T-helper 1 cell treated with Interleukin-12 subunit alpha and Interleukin-12 subunit beta and Interleukin-4 antibody, amounts not matched to agents 30 μg/mL and 1 μg/mL, for 36 hours (primary cell): ENCODE results near the gene MSI2.

Experiments used
- H3K27ac Mint-ChIP-seq: one replicate; pipeline ENCODE4 v1.8.0; 2021; ENCODE audit warnings: mild to moderate bottlenecking, mixed read lengths
- H3K27me3 Mint-ChIP-seq: one replicate; pipeline ENCODE4 v1.8.0; 2021; ENCODE audit warnings: low read depth, mixed read lengths
- H3K36me3 Mint-ChIP-seq: one replicate; pipeline ENCODE4 v1.8.0; 2021; ENCODE audit warnings: low read depth, mixed read lengths
- H3K4me1 Mint-ChIP-seq: one replicate; pipeline ENCODE4 v1.8.0; 2021; ENCODE audit warnings: low read depth, mixed read lengths
- H3K4me3 Mint-ChIP-seq: one replicate; pipeline ENCODE4 v1.8.0; 2021; ENCODE audit warnings: mild to moderate bottlenecking, moderate library complexity, mixed read lengths
- H3K9me3 Mint-ChIP-seq: one replicate; pipeline ENCODE4 v1.8.0; 2021; ENCODE audit warnings: mixed read lengths

Gene MSI2

DNA sequence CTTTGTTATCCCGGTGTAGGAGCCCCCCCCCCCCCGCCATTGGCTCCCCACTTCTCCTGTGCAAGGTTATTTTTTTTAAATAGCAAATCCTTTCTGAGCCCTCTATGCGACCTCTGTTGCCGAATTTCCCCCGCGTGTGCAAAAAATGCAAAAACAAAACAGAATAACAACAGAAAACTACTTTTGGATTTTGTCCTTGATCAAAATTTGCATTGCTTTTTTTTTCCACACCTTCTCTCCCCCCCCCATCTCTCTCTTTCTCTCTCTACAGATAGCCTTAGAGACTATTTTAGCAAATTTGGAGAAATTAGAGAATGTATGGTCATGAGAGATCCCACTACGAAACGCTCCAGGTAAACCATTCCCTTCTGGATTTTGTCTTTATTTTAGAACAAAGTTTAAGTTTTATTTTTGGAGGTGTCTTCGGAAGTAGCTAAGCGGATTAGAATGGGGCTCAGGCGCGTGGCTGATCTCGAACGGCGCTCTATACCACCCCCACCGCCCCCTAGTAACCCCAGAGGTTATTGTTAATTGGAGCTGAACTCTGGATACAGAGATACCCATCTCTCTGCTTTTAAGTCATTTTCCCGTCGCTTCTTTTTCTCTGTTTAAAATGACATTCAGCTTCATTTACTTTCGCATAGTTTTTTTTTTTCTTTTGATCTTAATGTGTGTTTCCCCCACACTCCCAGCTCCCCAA, 1.0 kb downstream of the MSI2 start:
- Mint-ChIP-seq H3K36me3 (peaks cover 36% of the 10 kb centered on the region), H3K4me3 (peak overlapping the region; percentile 99), H3K9me3 (no peaks in the 10 kb centered on the region), H3K27me3 (peaks cover 11% of the 10 kb centered on the region), H3K27ac (peak overlapping the region; percentile 96), H3K4me1 (peaks cover 52% of the 10 kb centered on the region)

DNA sequence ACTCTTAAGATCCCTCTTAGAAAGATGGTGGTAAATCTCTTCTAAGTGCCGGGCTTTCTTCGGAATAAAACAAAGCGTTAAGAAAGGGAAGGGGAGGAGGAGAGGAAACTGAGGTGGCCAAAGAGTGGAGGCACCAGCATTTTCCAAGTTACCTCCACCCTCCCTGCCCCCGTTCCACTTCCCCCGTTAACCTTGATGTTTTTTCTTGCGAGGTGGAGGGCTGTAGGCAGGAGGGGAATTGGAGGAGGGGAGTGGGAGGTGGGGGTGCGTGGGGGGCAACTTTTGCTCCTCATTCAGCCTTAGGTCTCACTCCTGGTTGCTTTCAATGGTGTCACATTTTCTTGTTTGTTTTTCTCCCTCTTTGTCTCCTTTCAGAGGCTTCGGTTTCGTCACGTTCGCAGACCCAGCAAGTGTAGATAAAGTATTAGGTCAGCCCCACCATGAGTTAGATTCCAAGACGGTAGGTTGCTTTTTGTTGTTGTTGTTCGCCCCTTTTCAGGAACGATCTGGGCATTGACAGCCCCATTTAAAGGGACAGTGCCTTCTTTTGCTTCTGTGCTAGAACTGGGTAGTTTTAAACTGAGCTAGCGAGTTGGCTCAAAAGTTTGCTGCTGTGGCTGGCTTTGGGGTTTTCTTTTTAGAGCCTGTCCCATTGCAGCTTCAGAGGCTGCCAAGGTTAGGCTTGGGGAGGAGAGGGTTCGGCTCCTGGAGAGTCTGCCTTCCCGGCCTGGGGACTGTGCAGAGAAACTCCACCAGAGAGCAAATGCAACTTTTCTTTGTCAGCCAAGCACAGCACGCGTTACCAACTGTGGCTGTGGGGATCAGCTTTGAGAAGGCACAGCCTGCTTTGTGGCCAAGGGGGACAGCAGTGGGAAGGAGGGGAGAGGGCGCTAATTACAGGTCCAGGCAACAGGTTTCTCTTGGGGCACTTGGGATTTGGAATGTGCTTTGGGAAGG, 1.9 kb downstream of the MSI2 start:
- peaks cover 45% of the 10 kb centered on the region for H3K36me3 Mint-ChIP-seq
- H3K4me3 Mint-ChIP-seq, result peak overlapping the region; percentile 99
- peaks cover 61% of the 10 kb centered on the region for H3K4me1 Mint-ChIP-seq
- H3K9me3 Mint-ChIP-seq, result no peaks in the 10 kb centered on the region
- H3K27me3 Mint-ChIP-seq, result peaks cover 6% of the 10 kb centered on the region
- peak overlapping the region; percentile 96 for H3K27ac Mint-ChIP-seq

DNA sequence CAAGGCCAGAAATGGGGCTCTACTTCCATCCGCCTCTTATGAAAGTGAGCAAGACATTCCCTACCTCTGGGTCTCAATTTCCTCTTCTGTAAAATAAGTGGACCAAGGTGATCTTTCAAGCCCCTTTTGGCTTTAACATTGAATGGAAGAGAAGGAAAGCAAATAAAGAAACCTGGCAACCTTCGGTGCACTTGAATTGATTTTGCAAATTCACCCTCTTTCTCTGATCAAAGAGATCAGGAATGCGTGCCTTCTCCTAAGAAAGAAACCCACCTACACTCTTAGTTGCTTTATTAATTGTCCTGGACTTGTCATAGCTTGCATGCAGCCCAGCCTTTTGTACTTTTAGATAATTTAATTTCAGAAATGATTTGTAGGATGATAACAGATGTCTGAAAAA, 3.0 kb downstream of the MSI2 start:
- Mint-ChIP-seq H3K4me3 (peak overlapping the region; percentile 99), H3K9me3 (no peaks in the 10 kb centered on the region), H3K27ac (no peak overlapping the region), H3K4me1 (peaks cover 60% of the 10 kb centered on the region), H3K36me3 (peaks cover 55% of the 10 kb centered on the region), H3K27me3 (no peaks in the 10 kb centered on the region)

DNA sequence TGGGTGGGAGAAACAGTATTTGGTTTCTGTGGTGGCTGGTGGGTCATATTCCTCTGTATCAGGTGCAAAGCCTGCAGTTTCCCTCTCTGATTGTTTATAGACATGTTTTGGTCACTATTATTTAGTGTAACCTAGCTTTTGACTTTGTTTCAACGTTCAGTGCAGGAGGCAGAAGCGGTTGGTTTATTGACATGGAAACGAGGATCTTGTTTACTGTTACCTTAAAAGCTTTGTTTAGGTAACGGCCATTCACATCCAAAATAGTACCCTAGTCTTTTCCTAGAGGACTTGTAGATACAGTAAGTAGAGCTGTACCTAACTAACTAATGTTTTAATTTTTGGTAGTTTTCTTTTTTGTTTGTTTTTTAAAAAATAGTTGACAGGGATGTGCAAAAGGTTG, 3.5 kb downstream of the MSI2 start:
- Mint-ChIP-seq H3K36me3 (peaks cover 58% of the 10 kb centered on the region), H3K27ac (no peak overlapping the region), H3K4me3 (peak overlapping the region; percentile 11), H3K27me3 (no peaks in the 10 kb centered on the region), H3K9me3 (no peaks in the 10 kb centered on the region), H3K4me1 (peaks cover 60% of the 10 kb centered on the region)

DNA sequence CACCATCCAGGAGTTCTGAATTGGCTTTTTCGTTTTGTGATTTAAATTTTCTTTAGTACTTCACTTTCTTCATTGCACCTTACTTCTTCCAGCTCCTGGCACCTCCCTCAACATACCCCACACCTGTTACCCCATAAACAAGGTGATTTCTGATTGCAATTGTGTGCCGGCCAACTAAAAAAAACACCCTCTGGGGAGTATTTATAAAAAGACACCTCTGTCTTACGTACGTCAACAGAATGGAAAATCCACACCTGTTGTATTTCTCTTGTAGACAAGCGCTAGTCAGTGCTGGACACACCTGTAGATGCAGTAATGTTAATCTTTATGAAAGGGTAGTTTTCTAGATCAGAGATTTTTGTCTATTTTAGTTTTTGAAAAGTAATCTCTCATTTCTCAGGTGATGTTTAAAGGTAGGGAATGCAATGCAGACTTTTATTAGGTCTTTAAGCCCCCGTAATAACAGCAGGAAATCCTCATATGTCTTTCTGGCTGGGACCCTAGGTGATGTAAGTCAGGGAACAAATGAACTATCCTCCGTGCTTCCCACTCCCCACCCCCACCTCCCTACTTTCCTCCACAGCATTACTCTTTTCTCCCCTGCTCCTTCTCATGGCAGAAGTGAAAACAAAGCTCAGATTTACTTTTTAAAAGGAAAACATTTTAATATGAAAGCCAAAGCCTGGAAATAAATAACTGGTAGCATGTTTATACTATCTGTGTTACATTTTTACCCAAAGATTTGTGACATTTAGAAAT, 4.2 kb downstream of the MSI2 start:
- peaks cover 53% of the 10 kb centered on the region for H3K4me1 Mint-ChIP-seq
- H3K4me3 Mint-ChIP-seq, result peak overlapping the region; percentile 46
- H3K27ac Mint-ChIP-seq, result no peak overlapping the region
- no peaks in the 10 kb centered on the region for H3K9me3 Mint-ChIP-seq
- H3K36me3 Mint-ChIP-seq, result peaks cover 64% of the 10 kb centered on the region
- no peaks in the 10 kb centered on the region for H3K27me3 Mint-ChIP-seq

DNA sequence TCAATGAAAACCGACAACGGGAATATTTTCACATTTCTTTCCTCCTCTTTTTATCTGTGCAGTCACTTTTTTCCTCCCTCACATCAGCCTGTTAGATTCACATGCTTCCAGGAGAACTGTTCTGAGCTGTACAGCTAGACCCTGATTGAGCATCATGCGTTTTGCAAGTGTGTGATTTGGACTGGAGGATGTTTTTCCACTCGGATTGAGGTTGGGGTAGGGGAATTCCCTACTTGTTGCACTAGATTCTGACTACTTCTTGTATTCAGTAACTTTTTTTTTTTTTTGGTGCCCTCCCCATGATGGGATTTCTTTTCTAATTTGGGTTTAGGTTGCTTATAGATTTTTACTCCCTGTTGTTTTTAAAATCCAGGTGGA, 4.8 kb downstream of the MSI2 start:
- Mint-ChIP-seq H3K4me1 (peaks cover 50% of the 10 kb centered on the region), H3K27ac (no peak overlapping the region), H3K4me3 (peak overlapping the region; percentile 46), H3K36me3 (peaks cover 68% of the 10 kb centered on the region), H3K27me3 (no peaks in the 10 kb centered on the region), H3K9me3 (no peaks in the 10 kb centered on the region)

DNA sequence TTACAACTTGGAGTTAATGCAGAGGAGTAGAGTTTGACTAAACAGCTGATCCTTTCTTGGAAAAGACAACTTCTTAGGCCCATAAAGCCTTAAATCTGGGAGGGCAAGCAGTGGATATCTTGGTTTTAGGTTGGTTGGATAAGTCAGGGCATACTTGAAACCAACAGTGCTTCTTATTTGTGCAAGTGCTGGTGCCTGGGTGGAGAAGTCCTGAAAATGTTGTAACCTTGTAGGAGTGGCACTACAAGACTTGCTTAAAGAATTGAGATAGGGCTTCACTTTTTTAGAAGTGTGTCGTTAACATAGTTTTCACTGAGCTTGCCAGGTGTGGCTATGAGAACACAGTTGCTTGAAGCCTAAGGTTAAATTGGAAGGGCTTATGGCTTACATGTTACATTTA, 6.2 kb downstream of the MSI2 start:
- Mint-ChIP-seq H3K27ac (no peak overlapping the region), H3K4me1 (peaks cover 53% of the 10 kb centered on the region), H3K27me3 (no peaks in the 10 kb centered on the region), H3K36me3 (peaks cover 77% of the 10 kb centered on the region), H3K4me3 (no peak overlapping the region), H3K9me3 (no peaks in the 10 kb centered on the region)

DNA sequence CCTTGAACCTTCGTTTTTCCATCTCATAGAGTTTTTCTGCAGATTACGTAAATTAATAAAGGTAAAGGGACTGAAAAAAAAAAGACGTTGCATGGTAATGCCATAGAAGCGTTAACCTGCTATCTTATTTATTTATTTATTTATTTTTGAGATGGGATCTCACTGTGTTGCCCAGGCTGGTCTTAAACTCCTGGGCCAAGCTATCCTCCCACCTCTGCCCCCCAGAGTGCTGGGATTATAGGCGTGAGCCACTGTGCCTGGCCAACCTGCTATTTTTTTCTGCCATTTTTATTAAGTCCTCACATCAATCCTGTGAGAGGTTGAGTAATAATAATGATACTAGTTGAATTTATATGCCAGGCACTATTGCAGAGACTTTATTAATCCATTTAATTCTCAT, 7.9 kb downstream of the MSI2 start:
- no peak overlapping the region for H3K27ac Mint-ChIP-seq
- peaks cover 50% of the 10 kb centered on the region for H3K4me1 Mint-ChIP-seq
- H3K27me3 Mint-ChIP-seq, result no peaks in the 10 kb centered on the region
- H3K36me3 Mint-ChIP-seq, result peaks cover 75% of the 10 kb centered on the region
- H3K9me3 Mint-ChIP-seq, result no peaks in the 10 kb centered on the region
- no peak overlapping the region for H3K4me3 Mint-ChIP-seq

DNA sequence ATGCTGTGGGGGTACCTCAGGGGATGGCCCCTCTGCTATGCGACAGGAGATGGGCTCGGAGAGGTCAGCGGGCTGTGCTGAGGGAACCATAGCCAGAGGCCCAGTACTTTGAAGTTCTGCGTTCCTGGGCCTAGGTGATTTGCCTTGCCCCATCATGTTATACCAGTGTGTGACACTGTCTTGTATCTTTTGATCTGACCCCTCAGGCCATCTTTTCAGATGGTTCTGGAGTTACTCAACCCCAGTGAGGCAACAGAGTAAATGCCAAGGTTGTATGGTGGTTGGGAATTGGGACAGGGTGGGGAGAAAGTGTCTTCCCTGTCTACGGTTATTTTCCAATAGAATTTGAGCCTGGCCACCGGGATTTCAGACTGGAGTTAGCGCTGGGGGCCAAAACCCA, 8.5 kb downstream of the MSI2 start:
- H3K36me3 Mint-ChIP-seq, result peaks cover 77% of the 10 kb centered on the region
- no peaks in the 10 kb centered on the region for H3K27me3 Mint-ChIP-seq
- H3K4me3 Mint-ChIP-seq, result no peak overlapping the region
- H3K4me1 Mint-ChIP-seq, result peaks cover 49% of the 10 kb centered on the region
- H3K27ac Mint-ChIP-seq, result no peak overlapping the region
- H3K9me3 Mint-ChIP-seq, result no peaks in the 10 kb centered on the region

DNA sequence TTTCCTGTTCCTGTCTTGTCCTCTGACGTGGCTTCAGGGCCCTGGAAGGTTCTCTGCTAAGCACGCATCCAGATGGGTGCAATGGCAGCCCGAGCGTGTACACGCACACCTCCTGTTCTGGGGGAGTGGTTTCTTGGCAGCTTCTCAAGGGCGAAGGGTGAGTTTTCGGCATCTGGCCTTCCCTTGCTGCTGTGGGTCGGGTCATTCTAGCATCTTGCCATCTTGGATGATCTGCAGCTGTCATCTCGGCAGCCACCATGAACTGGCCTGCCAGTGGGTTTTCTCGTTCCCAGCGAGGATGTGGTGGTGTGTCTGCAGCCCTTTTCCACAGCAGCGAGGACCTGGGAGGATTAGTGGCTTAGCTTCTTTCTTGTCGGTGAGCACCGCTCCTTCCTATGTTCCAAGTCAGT, 10.6 kb downstream of the MSI2 start:
- H3K36me3 Mint-ChIP-seq, result peaks cover 75% of the 10 kb centered on the region
- H3K4me3 Mint-ChIP-seq, result no peak overlapping the region
- peaks cover 46% of the 10 kb centered on the region for H3K4me1 Mint-ChIP-seq
- no peak overlapping the region for H3K27ac Mint-ChIP-seq
- H3K9me3 Mint-ChIP-seq, result no peaks in the 10 kb centered on the region
- no peaks in the 10 kb centered on the region for H3K27me3 Mint-ChIP-seq

DNA sequence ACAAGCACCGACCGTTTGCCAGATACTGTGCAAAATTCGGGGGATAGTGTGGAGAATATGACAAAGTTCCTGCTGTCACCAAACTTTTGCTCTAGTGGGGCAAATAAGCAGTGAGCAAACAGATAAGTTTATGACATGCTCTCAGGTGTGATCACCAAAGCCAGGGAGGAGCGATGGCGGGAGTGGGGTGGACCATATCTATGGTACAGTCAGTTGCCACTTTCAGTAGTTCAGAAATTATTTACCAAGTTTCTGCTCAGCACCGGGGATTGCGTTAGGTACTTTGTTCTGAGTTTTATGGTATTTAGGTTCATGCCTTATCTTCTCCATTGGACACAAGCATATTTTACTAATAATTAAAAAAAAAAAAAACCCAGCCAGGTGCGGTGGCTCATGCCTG, 11.9 kb downstream of the MSI2 start:
- peaks cover 40% of the 10 kb centered on the region for H3K4me1 Mint-ChIP-seq
- no peaks in the 10 kb centered on the region for H3K27me3 Mint-ChIP-seq
- peaks cover 68% of the 10 kb centered on the region for H3K36me3 Mint-ChIP-seq
- H3K9me3 Mint-ChIP-seq, result no peaks in the 10 kb centered on the region
- H3K27ac Mint-ChIP-seq, result no peak overlapping the region
- H3K4me3 Mint-ChIP-seq, result no peak overlapping the region

DNA sequence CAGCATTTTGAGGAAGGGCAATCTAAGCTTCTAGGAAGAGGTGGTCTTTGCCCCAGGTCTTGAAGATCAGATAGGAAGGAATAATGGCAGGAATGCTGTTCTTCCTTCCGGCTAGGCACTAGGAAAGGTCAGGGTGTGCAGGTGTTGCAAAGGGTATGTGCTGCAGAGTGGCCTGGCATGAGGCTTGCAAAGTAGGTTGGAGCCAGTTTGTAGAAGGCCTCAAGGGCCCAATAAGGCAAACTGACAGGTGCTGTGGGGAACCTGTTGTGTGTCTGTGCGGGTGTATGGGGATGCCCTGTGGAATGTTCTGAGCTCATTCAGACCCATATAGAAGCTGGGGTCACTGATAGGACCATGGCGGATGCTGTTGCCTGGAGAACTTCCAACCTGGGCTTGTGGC, 12.7 kb downstream of the MSI2 start:
- H3K27ac Mint-ChIP-seq, result no peak overlapping the region
- peaks cover 36% of the 10 kb centered on the region for H3K4me1 Mint-ChIP-seq
- H3K36me3 Mint-ChIP-seq, result peaks cover 65% of the 10 kb centered on the region
- no peaks in the 10 kb centered on the region for H3K27me3 Mint-ChIP-seq
- no peaks in the 10 kb centered on the region for H3K9me3 Mint-ChIP-seq
- H3K4me3 Mint-ChIP-seq, result no peak overlapping the region

DNA sequence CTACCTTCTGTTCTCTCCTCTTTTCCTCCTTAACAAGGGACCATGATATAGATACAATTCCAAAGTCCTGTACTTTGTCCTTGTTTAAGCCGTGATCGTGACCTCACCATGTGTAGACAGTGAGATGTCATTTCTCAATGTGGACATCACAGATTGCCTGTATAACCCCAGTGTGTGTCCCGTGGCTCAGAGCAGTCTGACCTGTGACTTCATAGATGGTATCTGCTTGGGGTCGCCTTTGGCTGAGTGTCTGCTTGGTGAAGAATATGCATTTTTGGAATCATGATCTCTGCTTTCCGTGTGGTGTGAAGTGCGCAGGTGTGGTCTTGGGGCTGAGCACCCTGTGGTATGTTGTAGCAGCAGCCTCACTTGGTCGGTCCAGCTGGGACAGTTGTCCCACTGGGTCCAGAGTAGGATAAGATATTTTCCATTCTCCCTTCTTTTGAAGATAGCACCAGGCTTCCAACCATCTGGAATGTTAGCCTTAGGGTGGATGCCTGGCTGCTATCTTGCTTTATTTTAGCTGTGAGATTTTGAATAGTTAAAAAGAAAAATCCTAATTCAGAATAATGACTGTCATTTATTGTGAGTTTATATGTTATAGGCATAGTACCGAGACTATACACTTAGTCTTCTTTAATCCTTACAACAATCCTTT, 13.4 kb downstream of the MSI2 start:
- Mint-ChIP-seq H3K27me3 (no peaks in the 10 kb centered on the region), H3K9me3 (no peaks in the 10 kb centered on the region), H3K4me1 (peaks cover 39% of the 10 kb centered on the region), H3K27ac (no peak overlapping the region), H3K4me3 (no peak overlapping the region), H3K36me3 (peaks cover 66% of the 10 kb centered on the region)

DNA sequence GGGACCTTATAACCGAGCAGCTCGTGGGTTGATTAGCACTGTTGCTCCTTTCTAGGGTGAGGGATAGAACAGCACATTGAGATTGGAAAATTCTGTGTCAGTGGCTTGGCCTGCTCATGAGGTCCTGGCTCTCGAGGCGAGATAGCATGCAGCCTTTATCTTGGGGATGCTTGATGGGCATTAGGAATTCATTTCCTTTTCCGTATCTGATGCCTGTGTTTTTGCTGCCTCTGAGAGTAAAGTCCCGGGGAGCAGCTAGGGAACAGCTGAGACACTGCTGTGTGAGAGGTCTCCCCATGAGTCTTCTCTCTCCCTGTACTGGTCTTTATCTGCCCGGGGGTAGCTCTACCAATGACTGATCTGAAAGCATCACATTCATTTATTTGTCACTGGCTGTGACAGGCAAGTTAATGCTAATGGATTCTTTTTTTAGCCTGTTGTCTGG, 14.5 kb downstream of the MSI2 start:
- Mint-ChIP-seq H3K36me3 (peaks cover 67% of the 10 kb centered on the region), H3K27me3 (no peaks in the 10 kb centered on the region), H3K9me3 (no peaks in the 10 kb centered on the region), H3K4me1 (peaks cover 50% of the 10 kb centered on the region), H3K4me3 (no peak overlapping the region), H3K27ac (no peak overlapping the region)
